ENCODE results near the gene MAPK4.

The MAPK4 gene

GRCh38 chr18:50745945-50746344 lies 186.1 kb downstream of the MAPK4 start:
- Histone ChIP-seq H3K9me3 (ENCODE audit: insufficient read depth, low read length) (no peaks in the 10 kb centered on the region), H3K79me2 (ENCODE audit: insufficient read depth, low read length) (no peaks in the 10 kb centered on the region), H3K9me2 (replicated peaks; ENCODE audit: insufficient read depth, low read length) (no peaks in the 10 kb centered on the region), H4K20me1 (ENCODE audit: low read depth, low read length) (no peaks in the 10 kb centered on the region), H2AFZ (ENCODE audit: low read depth, low read length, severe bottlenecking) (no peak overlapping the region), H3K36me3 (ENCODE audit: low read length) (no peaks in the 10 kb centered on the region), H3K27me3 (ENCODE audit: low read length) (no peaks in the 10 kb centered on the region), H3K4me3 (ENCODE audit: insufficient read depth, low read length, poor library complexity, severe bottlenecking) (no peak overlapping the region), H3K27ac (ENCODE audit: low read depth, low read length) (no peak overlapping the region), H3K4me2 (ENCODE audit: low read depth, low read length, poor library complexity, severe bottlenecking) (no peak overlapping the region), H3F3A (ENCODE audit: insufficient read depth) (no peaks in the 10 kb centered on the region), H3K9ac (ENCODE audit: low read length) (no peak overlapping the region)
- TF ChIP-seq CTCF (IDR thresholded peaks at IDR 0.05; ENCODE audit: insufficient read depth, low read length, poor library complexity, severe bottlenecking) (no peak), EZH2phosphoT487 (conservative IDR thresholded peaks at IDR 0.05; ENCODE audit: low read length) (no peak)

DNA sequence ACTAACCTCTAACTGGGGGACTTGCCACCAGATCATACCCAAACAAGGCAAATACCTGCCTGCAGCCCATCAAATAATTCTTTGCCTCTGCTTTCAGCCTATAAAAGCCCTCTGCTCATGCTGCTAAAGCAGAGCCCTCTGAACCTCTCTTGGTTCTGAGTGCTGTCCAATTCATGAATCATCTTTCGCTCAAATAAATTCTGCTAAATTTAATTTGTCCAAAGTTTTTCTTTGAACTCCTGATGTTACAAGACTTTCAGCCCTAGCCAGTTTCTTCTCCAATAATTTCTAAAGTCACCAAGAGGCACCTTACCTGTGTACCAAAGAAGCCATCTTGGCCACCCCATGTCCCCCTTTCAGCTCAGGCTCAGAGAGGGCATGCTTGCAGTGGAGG lies 188.0 kb downstream of the MAPK4 start:
- H3K9me2 ChIP-seq (replicated peaks; ENCODE audit: insufficient read depth, low read length), result no peaks in the 10 kb centered on the region
- no peak overlapping the region for H3K9ac ChIP-seq (ENCODE audit: low read length)
- H2AFZ ChIP-seq (ENCODE audit: low read depth, low read length, severe bottlenecking), result no peak overlapping the region
- no peak overlapping the region for H3K4me2 ChIP-seq (ENCODE audit: low read depth, low read length, poor library complexity, severe bottlenecking)
- no peaks in the 10 kb centered on the region for H3K9me3 ChIP-seq (ENCODE audit: insufficient read depth, low read length)
- H3K79me2 ChIP-seq (ENCODE audit: insufficient read depth, low read length), result no peaks in the 10 kb centered on the region
- H4K20me1 ChIP-seq (ENCODE audit: low read depth, low read length), result no peaks in the 10 kb centered on the region
- TF ChIP-seq EZH2phosphoT487 (conservative IDR thresholded peaks at IDR 0.05; ENCODE audit: low read length) (no peak), CTCF (IDR thresholded peaks at IDR 0.05; ENCODE audit: insufficient read depth, low read length, poor library complexity, severe bottlenecking) (no peak)
- no peaks in the 10 kb centered on the region for H3F3A ChIP-seq (ENCODE audit: insufficient read depth)
- H3K36me3 ChIP-seq (ENCODE audit: low read length), result no peaks in the 10 kb centered on the region
- H3K27me3 ChIP-seq (ENCODE audit: low read length), result no peaks in the 10 kb centered on the region
- no peak overlapping the region for H3K27ac ChIP-seq (ENCODE audit: low read depth, low read length)
- H3K4me3 ChIP-seq (ENCODE audit: insufficient read depth, low read length, poor library complexity, severe bottlenecking), result no peak overlapping the region

GRCh38 chr18:50748243-50749229 lies 188.6 kb downstream of the MAPK4 start:
- TF ChIP-seq EZH2phosphoT487 (conservative IDR thresholded peaks at IDR 0.05; ENCODE audit: low read length) (no peak), CTCF (IDR thresholded peaks at IDR 0.05; ENCODE audit: insufficient read depth, low read length, poor library complexity, severe bottlenecking) (no peak)
- no peaks in the 10 kb centered on the region for H4K20me1 ChIP-seq (ENCODE audit: low read depth, low read length)
- H3K9me3 ChIP-seq (ENCODE audit: insufficient read depth, low read length), result no peaks in the 10 kb centered on the region
- H3K9me2 ChIP-seq (replicated peaks; ENCODE audit: insufficient read depth, low read length), result no peaks in the 10 kb centered on the region
- no peaks in the 10 kb centered on the region for H3K36me3 ChIP-seq (ENCODE audit: low read length)
- H3K27me3 ChIP-seq (ENCODE audit: low read length), result no peaks in the 10 kb centered on the region
- no peak overlapping the region for H2AFZ ChIP-seq (ENCODE audit: low read depth, low read length, severe bottlenecking)
- no peaks in the 10 kb centered on the region for H3F3A ChIP-seq (ENCODE audit: insufficient read depth)
- no peak overlapping the region for H3K4me2 ChIP-seq (ENCODE audit: low read depth, low read length, poor library complexity, severe bottlenecking)
- no peak overlapping the region for H3K27ac ChIP-seq (ENCODE audit: low read depth, low read length)
- no peak overlapping the region for H3K9ac ChIP-seq (ENCODE audit: low read length)
- no peak overlapping the region for H3K4me3 ChIP-seq (ENCODE audit: insufficient read depth, low read length, poor library complexity, severe bottlenecking)
- H3K79me2 ChIP-seq (ENCODE audit: insufficient read depth, low read length), result no peaks in the 10 kb centered on the region

Data from SU-DHL-6 (cell line).